PC-3 (cell line): ENCODE data around the gene SKAP1. TPM values are rescaled to one million over a fixed set of nuclear protein-coding genes. Genes with fewer than 3 reads are reported as not detected.
A peak's percentile ranks its signal among the peaks of the same experiment; 100 is the strongest.

Experiments
- ATAC-seq: fragments of 200-7000 bp; cut with Tn5 transposase; 2 replicates; pipeline ENCODE4 v1.9.1; 2020; ENCODE audit warnings: mild to moderate bottlenecking, moderate library complexity
- BruUV-seq: library from RNA; stranded (reverse); fragments of 400-500 nt; replicated peaks from 2 replicates; lab custom pipeline; 2021; lab: Mats Ljungman, UMichigan
- CTCF ChIA-PET: fragments of 300-600 bp; sonication (Branson Sonifier 250); formaldehyde crosslinking; loops from one replicate; lab custom pipeline; 2022; ENCODE audit warnings: antibody characterized with exemption; lab: Charles Lee
- POLR2A ChIA-PET: fragments of 300-600 bp; sonication (Branson Sonifier 250); formaldehyde crosslinking; loops from one replicate; lab custom pipeline; 2022; ENCODE audit warnings: antibody characterized with exemption; ENCODE audit not compliant: unreplicated experiment; lab: Charles Lee
- DNase-seq: peaks from one replicate; pipeline ENCODE4 v3.0.0-alpha.2; 2015
- H2AFZ ChIP-seq: fragments of 300-600 bp; sonication (generic); 2 replicates; pipeline ENCODE4 v1.6.0; 2016; ENCODE audit warnings: antibody characterized with exemption, low read length
- H3F3A ChIP-seq: fragments of 300-600 bp; sonication (generic); one replicate; pipeline ENCODE4 v1.6.0; 2017; ENCODE audit warnings: antibody characterized with exemption, low read length, control low read depth, mild to moderate bottlenecking; ENCODE audit not compliant: unreplicated experiment
- H3K27ac ChIP-seq: fragments of 300-600 bp; sonication (generic); 2 replicates; pipeline ENCODE4 v1.5.1; 2016; ENCODE audit warnings: mild to moderate bottlenecking, low read length
- H3K27me3 ChIP-seq: fragments of 300-600 bp; sonication (generic); 2 replicates; pipeline ENCODE4 v1.6.1; 2016; ENCODE audit warnings: low read length, mixed read lengths
- H3K36me3 ChIP-seq: fragments of 300-600 bp; sonication (generic); 2 replicates; pipeline ENCODE4 v1.6.1; 2016; ENCODE audit warnings: low read depth, mixed run types, low read length, mixed read lengths
- H3K4me1 ChIP-seq: fragments of 300-600 bp; sonication (generic); 2 replicates; pipeline ENCODE4 v1.5.1; 2016; ENCODE audit warnings: low read length; ENCODE audit not compliant: insufficient read depth
- H3K4me2 ChIP-seq: fragments of 300-600 bp; sonication (generic); 2 replicates; pipeline ENCODE4 v1.6.0; 2016; ENCODE audit warnings: low read length
- H3K4me3 ChIP-seq: fragments of 300-600 bp; sonication (generic); 2 replicates; pipeline ENCODE4 v1.5.1; 2016; ENCODE audit warnings: mild to moderate bottlenecking, low read length, mixed read lengths
- H3K79me2 ChIP-seq: fragments of 300-600 bp; sonication (generic); 2 replicates; pipeline ENCODE4 v1.6.1; 2017; ENCODE audit warnings: low read length, mixed read lengths
- H3K9ac ChIP-seq: fragments of 300-600 bp; sonication (generic); 2 replicates; pipeline ENCODE4 v1.6.0; 2016; ENCODE audit warnings: mild to moderate bottlenecking, low read length
- H3K9me2 ChIP-seq: fragments of 300-600 bp; sonication (generic); replicated peaks from 2 replicates; pipeline ENCODE4 v1.6.1; 2016; ENCODE audit warnings: mixed run types, low read length, mixed read lengths
- H3K9me3 ChIP-seq: fragments of 300-600 bp; sonication (generic); 2 replicates; pipeline ENCODE4 v1.6.1; 2016; ENCODE audit warnings: low read length, mixed read lengths
- H4K20me1 ChIP-seq: fragments of 300-600 bp; sonication (generic); 2 replicates; pipeline ENCODE4 v1.6.1; 2016; ENCODE audit warnings: low read length, mixed read lengths
- EZH2 ChIP-seq: fragments of 300-600 bp; sonication (generic); IDR thresholded peaks from one replicate; pipeline ENCODE4 v1.6.1; 2017; ENCODE audit warnings: antibody characterized with exemption, mild to moderate bottlenecking, low read length; ENCODE audit not compliant: unreplicated experiment
- EZH2phosphoT487 ChIP-seq: fragments of 300-600 bp; sonication (generic); IDR thresholded peaks from 2 replicates; pipeline ENCODE4 v1.6.1; 2018; ENCODE audit warnings: mild to moderate bottlenecking, antibody characterized with exemption, low read length, borderline replicate concordance
- intact Hi-C: fragments of 100-400 bp; cut with micrococcal nuclease; formaldehyde crosslinking; loops from 2 replicates; pipeline ENCODE4 v1.9.0; 2023
- total RNA-seq: library from RNA; depleted of rRNA; stranded (reverse); fragments of >200 nt; gene quantifications from 2 replicates; pipeline ENCODE4 v1.2.3, GENCODE V29; 2014
- TF ChIP-seq, protein P1 (sequence below): fragments of 300-600 bp; sonication (generic); conservative IDR thresholded peaks from 2 replicates; pipeline ENCODE4 v1.5.1; 2017; ENCODE audit warnings: antibody characterized with exemption, low read depth, mild to moderate bottlenecking, low read length

The SKAP1 gene
- total RNA-seq, 1 experiment from 2014 or later = not detected

DNA sequence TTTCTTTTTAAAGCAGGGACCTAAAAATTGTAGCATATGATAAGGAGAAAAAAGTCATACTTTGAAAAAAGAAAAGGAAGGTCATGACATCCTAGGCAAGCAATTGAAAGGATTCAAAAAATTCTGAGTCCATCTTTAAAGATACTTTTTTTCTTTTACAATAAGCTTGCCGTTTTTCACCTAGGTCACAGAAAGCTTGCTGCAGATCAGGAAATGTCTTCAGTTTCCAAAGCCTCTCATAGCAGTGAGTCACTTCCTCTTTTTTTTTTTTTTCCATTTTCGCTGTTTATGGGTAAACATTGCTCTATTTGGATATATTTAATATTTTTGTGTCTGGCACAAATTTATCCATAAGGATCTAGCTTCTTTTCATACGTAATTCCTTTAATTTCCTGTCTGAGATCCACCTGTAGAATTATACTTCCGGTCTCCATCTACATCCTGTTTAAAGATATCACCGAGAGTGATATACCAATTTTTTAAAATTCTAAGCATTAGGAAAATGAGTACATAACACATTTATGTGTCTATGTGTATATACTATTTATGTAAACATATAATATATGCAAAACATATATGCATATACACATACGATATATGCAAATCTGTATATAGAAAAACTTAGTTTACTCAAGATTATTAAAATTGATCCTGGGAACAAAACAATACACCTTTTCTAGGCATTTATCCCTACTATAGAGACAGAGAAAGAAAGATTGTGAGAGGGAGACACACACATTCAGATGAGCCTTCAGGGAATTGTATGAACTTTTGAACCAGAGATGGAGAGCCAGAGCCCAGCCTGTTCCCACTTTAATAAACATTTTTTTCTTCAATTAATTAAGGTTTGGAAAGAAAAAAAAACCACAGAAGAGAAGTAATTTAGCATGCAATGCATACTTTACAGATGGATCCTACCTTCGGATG is 134.4 kb downstream of the SKAP1 start:
- Histone ChIP-seq H3K4me3 (peak overlapping the region; percentile 15; the same call in 1 of the 2 replicates), H3K79me2 (no peaks in the 10 kb centered on the region), H3K4me2 (peak overlapping the region; percentile 52), H2AFZ (peak overlapping the region; percentile 69), H3K27me3 (no peaks in the 10 kb centered on the region), H3K9me2 (no peaks in the 10 kb centered on the region), H3K9me3 (no peaks in the 10 kb centered on the region), H3K27ac (no peak overlapping the region), H3F3A (no peaks in the 10 kb centered on the region), H3K36me3 (no peaks in the 10 kb centered on the region), H3K9ac (no peak overlapping the region), H3K4me1 (peaks cover 13% of the 10 kb centered on the region), H4K20me1 (no peaks in the 10 kb centered on the region)
- DNase-seq (peak; percentile 63), ATAC-seq (peak; percentile 86)
- POLR2A ChIA-PET = interaction anchor here (0.7 kb wide), 1 partner anchor 9 kb away, joined by 8 read pairs; no protein-coding TSS in a partner anchor
- TF ChIP-seq, protein P1, sequence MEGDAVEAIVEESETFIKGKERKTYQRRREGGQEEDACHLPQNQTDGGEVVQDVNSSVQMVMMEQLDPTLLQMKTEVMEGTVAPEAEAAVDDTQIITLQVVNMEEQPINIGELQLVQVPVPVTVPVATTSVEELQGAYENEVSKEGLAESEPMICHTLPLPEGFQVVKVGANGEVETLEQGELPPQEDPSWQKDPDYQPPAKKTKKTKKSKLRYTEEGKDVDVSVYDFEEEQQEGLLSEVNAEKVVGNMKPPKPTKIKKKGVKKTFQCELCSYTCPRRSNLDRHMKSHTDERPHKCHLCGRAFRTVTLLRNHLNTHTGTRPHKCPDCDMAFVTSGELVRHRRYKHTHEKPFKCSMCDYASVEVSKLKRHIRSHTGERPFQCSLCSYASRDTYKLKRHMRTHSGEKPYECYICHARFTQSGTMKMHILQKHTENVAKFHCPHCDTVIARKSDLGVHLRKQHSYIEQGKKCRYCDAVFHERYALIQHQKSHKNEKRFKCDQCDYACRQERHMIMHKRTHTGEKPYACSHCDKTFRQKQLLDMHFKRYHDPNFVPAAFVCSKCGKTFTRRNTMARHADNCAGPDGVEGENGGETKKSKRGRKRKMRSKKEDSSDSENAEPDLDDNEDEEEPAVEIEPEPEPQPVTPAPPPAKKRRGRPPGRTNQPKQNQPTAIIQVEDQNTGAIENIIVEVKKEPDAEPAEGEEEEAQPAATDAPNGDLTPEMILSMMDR = no peak
- TF ChIP-seq EZH2 (no peak), EZH2phosphoT487 (no peak)
- CTCF ChIA-PET = interaction anchor here (0.7 to 1.2 kb wide), 5 partner anchors 13 to 104 kb away, joined by 3 to 8 read pairs (median 3); no protein-coding TSS in a partner anchor
- no TSS peak for BruUV-seq
- intact Hi-C loops = no loop called here

DNA sequence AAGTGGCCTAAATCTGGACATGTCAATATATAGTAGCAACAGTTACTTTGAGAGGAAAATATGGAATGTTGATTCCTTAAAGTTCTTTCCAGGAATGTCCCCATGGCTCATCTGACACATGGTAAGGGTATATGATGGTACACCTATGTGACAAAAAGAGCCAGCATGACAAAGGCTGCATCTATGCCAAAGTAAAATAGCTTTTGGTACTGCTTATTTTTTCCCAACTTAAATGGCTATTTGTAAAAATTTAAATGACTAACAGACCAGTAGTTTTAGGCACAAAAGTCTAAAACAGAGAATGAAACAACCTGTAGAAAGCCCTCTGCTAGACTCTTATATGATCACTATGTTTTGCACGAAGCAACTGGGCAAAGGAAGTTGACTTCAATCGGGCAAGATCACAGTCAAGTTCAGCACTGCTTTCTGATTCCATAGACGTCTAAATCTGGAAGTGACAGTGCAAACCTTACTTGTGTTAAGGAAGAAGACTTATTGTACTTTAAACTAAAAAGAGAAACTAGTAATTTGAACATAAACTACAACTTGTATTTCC is 135.1 kb downstream of the SKAP1 start:
- TF ChIP-seq, protein P1 = no peak
- Histone ChIP-seq H3K79me2 (no peaks in the 10 kb centered on the region), H3K9me3 (no peaks in the 10 kb centered on the region), H3K27me3 (no peaks in the 10 kb centered on the region), H3K9ac (no peak overlapping the region), H3K4me3 (peak overlapping the region; percentile 15; the same call in 1 of the 2 replicates), H3K36me3 (no peaks in the 10 kb centered on the region), H3K4me1 (peaks cover 13% of the 10 kb centered on the region), H3K27ac (no peak overlapping the region), H4K20me1 (no peaks in the 10 kb centered on the region), H3F3A (no peaks in the 10 kb centered on the region), H2AFZ (peak overlapping the region; percentile 69), H3K4me2 (peak overlapping the region; percentile 52), H3K9me2 (no peaks in the 10 kb centered on the region)
- peak; percentile 47 for ATAC-seq
- BruUV-seq = no TSS peak
- DNase-seq = no peak
- intact Hi-C loops = no loop called here
- POLR2A ChIA-PET = interaction anchor here (0.7 kb wide), 1 partner anchor 10 kb away, joined by 8 read pairs; no protein-coding TSS in a partner anchor
- CTCF ChIA-PET = interaction anchor here (0.7 to 1.2 kb wide), 4 partner anchors 13 to 103 kb away, joined by 3 to 8 read pairs (median 4); no protein-coding TSS in a partner anchor
